Measurements from ENCODE around the gene HRCT1.
"Not testable (repeated sequence)": the region's sequence is repeated elsewhere in the genome, so short reads cannot be mapped to it uniquely, and the experiment has no call there.

Gene HRCT1

GRCh38 chr9:35892051-35892450 is 14.0 kb upstream of the HRCT1 start:
- in situ Hi-C loops (cut with MboI; ENCODE audit: low sequenced_read_pairs), result loop anchor here (25.0 kb wide), 1 partner anchor 105 kb away; the partner anchor contains the start of gene NPR2

DNA sequence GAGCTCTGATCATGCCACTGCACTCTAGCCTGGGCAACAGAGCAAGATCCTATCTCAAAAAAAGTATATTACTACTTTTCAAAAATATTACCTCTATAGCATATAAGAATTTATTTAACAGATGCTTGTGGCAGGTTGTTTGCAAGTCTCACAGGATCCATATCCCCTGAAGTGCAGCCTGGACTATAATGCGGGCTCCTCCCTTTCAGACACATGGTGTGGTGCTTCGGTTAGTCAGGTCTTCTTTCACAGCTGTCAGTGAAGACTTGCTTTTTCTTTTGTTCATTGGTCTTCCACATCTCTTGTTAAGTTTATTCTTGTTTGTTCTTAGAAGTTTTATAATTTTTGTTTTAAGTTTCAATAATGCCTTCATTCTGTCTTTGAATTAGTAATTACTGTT is 9.4 kb upstream of the HRCT1 start:
- in situ Hi-C loops (cut with MboI; ENCODE audit: low sequenced_read_pairs), result loop anchor here (25.0 kb wide), 1 partner anchor 109 kb away; the partner anchor contains the start of gene NPR2

DNA sequence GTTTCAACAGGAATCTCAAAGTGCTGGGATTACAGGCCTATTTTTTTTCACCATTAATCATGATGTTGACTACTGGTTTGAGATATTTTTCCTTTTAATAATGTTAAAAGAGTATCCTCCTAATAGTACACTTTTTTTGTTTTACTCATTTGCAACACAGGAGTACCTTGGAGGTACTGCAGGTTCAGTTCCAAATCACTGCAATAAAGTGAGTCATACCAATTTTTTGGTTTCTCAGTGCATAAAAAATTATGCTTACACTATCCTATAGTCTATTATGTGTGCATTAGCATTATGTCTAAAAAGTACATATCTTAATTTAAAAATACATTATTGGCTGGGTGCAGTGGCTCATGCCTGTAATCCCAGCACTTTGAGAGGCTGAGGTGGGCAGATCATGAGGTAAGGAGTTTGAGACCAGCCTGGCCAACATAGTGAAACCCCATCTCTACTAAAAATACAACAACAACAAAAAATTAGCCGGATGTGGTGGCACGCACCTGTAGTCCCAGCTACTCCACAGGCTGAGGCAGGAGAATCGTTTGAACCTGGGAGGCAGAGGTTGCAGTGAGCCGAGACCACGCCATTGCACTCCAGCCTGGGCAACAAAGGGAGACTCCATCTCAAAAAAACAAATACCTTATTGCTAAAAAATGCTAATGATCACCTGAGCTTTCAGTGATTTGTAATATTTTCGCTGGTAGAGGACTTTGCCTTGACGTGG is 8.5 kb upstream of the HRCT1 start:
- in situ Hi-C loops (cut with MboI; ENCODE audit: low sequenced_read_pairs), result loop anchor here (25.0 kb wide), 1 partner anchor 110 kb away; the partner anchor contains the start of gene NPR2

DNA sequence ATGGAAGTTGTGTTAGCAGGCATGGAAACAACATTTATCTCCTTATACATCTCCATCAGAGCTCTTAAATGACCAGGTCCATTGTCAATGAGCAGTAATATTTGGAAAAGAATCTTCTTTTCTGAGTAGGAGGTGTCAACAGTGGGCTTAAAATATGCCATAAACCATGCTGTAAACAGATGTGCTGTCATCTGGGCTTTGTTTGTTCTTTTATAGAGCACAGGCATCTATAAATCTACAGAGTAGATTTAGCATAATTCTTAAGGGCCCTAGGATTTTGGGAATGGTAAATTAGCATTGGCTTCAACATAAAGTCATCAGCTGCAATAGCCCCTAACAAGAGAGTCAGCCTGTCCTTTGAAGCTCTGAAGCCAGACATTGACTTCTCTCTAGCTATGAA is 7.7 kb upstream of the HRCT1 start:
- in situ Hi-C loops (cut with MboI; ENCODE audit: low sequenced_read_pairs), result loop anchor here (25.0 kb wide), 1 partner anchor 111 kb away; the partner anchor contains the start of gene NPR2

DNA sequence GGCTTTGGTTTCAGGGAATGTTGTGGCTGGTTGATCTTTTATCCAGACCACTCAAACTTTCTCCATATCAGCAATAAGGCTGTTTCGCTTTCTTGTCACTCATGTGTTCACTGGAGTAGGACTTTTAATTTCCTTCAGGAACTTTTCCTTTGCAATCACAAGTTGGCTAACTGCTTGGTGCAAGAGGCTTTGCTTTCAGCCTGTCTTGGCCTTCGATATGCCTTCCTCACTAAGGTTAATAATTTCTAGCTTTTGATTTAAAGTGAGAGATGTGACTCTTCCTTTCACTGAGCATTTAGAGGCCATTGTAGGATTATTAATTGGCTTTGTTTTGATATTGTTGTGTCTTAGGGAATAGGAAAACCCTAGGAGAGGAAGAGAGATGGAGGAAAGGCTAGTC is 7.0 kb upstream of the HRCT1 start:
- in situ Hi-C loops (cut with MboI; ENCODE audit: low sequenced_read_pairs), result loop anchor here (25.0 kb wide), 1 partner anchor 112 kb away; the partner anchor contains the start of gene NPR2

GRCh38 chr9:35903049-35903448 is 3.0 kb upstream of the HRCT1 start:
- in situ Hi-C loops (cut with MboI; ENCODE audit: low sequenced_read_pairs), result no loop called here

- in situ Hi-C loops (cut with MboI; ENCODE audit: low sequenced_read_pairs), result no loop called here
These were observed 1.7 kb upstream of the HRCT1 start for GRCh38 chr9:35904338-35904737.

GRCh38 chr9:35905051-35905781 is 786 bp upstream of the HRCT1 start:
- in situ Hi-C loops (cut with MboI; ENCODE audit: low sequenced_read_pairs), result no loop called here

DNA sequence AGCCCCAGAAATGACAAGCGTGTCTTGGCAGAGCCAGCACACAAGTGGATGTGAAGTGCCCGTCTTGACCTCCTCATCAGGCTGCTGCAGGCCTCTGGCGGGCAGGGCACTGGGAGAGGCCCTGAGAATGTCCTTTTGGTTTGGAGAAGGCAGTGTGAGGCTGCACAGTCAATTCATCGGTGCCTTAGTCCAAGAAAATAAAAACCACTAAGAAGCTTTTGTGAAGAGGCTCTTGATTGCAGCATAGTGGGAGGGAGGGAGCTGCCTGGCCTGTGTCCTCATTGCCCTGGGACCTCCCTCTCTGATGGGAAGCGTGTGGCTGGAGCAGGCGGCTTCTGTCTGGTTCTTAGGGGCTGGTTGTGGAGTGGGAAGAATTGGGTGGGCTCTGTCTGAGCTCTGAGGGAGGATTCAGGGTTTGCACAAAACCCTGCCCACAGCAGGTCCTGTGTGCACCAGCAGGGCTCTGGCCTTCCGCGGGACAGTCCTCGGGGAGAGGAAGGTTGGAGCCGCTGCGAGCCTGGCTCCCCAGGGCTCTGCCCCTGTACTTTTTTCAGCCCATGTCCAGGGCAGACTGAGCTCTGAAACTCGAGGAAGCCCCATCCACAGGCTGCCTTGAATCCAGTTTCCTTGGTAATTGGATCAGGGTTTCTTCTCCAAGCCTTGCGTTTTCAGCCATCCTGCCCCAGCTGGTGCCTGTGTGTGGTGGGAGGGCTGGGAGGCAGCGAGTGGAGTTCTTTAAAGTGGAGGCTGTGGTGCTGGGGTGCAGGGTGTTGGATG is 1.1 kb downstream of the HRCT1 start:
- in situ Hi-C loops (cut with MboI; ENCODE audit: low sequenced_read_pairs), result no loop called here

- in situ Hi-C loops (cut with MboI; ENCODE audit: low sequenced_read_pairs), result no loop called here
These were observed 1.9 kb downstream of the HRCT1 start for GRCh38 chr9:35907711-35908503.

GRCh38 chr9:35908504-35909125 is 2.6 kb downstream of the HRCT1 start:
- in situ Hi-C loops (cut with MboI; ENCODE audit: low sequenced_read_pairs), result no loop called here

GRCh38 chr9:35909274-35909673 is 3.3 kb downstream of the HRCT1 start, which contains the start of gene SPAAR:
Gene SPAAR (plus strand): TSS chr9:35909490. CDS start chr9:35910464, 974 bp downstream.
- in situ Hi-C loops (cut with MboI; ENCODE audit: low sequenced_read_pairs), result no loop called here

DNA sequence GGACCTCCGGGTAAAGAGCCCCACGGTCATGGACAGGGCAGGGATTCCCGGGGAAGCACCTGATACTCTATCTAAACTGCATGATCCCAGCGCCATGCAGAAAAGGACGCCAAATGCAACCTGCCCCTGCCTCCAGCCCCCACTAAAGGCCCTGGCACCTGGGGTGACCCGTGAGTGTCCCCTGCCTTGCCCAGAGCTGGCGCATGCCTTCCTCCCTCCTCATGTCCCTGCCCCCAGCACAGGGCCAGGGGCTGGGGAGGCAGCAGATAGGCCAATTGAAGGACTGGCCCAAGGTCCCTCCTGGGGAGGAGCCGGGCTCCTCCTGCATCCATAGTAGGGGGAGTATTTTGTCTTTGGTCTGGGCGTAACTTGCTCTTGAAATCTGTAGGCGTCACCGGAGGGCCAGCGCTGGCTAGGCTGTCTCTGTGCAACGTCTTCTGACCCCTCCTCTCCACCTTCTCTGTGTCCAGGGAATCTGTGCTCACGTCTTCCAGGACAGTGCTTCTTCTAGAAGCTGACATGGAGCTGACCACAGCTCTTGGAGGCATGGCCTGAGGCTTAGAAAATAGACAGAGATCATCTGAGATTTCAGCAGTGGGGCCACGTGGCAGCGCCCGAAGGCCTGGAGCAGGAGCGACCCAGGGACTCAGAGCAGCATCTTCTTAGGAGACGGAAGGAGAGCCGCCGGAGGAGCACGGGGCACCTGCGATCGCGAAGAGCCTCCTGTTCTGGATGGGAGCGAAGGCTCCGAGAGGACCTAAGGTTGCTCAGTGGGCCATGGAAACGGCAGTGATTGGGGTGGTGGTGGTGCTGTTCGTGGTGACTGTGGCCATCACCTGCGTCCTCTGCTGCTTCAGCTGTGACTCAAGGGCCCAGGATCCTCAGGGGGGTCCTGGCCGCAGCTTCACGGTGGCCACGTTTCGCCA is 3.9 kb downstream of the HRCT1 start:
- in situ Hi-C loops (cut with MboI; ENCODE audit: low sequenced_read_pairs), result no loop called here

DNA sequence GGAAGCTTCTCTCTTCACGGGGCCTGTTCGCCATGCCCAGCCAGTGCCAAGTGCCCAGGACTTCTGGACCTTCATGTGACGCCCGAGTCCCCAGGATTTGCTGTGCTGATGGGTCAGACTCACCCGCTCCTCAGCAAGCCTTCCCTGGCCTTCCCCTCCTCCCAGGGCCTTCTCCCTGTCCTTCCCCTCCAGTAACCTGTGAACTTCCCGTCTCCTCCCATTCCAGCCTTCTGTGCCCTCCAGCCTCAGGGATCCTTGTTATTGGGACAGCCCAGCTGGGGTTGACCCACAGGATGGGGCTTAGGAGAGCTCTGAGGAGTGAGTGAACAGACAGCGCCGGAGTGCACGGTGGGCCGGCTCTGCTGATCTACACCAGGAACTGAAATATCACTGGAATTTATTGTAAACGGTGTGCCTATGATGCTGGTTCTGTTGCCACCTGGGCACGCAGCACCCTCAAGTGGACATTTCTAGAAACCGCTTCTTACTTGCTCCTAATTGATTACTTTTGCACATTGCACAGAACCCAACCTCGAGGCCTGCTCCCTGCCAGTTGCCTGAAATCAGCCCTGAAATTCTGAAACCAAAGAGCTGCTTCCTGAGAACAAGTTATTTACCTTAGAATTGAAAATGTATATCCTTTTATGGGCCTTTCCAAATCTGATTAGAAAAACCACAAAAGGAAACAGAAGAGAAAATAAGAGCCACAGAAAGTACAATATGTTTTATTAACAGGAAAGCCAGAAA is 4.8 kb downstream of the HRCT1 start:
- in situ Hi-C loops (cut with MboI; ENCODE audit: low sequenced_read_pairs), result no loop called here

DNA sequence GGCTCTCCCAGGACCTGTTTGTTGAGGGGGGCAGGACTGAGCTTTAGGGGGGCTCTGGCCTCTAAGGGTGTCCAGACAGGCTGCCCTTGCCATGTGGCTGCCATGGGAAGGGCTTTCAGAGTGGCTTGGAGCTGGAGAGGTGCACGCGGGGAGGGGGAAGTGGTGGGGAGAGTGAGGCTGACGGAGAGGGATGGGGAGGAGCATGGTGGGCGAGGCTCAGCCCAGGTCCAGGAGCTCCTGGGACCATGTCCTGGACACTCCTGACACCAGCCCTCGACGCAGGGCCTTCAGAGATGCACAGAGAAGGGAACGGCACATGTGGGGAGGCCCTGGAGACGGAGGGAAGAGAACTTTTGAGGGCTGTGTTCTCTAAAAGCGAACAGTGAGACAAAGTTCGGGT is 5.7 kb downstream of the HRCT1 start:
- in situ Hi-C loops (cut with MboI; ENCODE audit: low sequenced_read_pairs), result no loop called here

DNA sequence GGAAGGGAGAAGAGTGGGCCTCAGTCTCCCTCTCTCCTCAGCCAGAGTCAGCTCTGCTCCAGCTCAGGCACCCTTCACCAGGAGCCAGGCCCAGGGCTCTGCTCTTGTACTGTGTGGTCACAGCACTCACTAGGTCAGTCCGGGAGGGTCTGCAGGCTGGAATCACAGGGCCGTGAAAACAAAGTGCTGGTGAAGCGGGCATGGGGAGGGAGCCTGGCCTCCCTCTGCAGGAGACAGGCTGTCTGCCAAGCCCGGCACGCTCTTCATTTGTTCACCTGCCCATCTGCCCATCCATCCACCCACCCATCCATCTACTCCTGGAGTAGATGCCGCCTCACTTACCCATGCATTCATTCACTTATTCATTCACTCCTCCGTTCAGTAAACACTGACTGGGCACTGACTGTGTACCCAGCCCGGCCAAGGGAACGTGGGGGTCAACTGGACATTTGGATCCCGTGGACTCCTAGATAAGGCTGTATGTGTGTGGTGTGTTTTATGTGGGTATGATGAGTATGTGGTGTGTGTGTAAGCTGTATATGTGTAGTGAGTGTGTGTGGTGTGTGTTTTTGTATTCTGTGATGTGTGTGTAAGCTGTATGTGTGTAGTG is 6.9 kb downstream of the HRCT1 start:
- in situ Hi-C loops (cut with MboI; ENCODE audit: low sequenced_read_pairs), result no loop called here

DNA sequence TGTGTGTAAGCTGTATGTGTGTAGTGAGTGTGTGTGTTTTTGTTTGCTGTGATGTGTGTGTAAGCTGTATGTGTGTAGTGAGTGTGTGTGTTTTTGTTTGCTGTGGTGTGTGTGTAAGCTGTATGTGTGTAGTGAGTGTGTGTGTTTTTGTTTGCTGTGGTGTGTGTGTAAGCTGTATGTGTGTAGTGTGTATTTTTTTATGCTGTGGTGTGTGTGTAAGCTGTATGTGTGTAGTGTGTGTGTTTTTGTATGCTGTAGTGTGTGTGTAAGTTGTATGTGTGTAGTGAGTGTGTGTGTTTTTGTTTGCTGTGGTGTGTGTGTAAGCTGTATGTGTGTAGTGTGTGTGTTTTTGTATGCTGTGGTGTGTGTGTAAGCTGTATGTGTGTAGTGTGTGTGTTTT is 7.4 kb downstream of the HRCT1 start:
- in situ Hi-C loops (cut with MboI; ENCODE audit: low sequenced_read_pairs), result not testable (repeated sequence)

DNA sequence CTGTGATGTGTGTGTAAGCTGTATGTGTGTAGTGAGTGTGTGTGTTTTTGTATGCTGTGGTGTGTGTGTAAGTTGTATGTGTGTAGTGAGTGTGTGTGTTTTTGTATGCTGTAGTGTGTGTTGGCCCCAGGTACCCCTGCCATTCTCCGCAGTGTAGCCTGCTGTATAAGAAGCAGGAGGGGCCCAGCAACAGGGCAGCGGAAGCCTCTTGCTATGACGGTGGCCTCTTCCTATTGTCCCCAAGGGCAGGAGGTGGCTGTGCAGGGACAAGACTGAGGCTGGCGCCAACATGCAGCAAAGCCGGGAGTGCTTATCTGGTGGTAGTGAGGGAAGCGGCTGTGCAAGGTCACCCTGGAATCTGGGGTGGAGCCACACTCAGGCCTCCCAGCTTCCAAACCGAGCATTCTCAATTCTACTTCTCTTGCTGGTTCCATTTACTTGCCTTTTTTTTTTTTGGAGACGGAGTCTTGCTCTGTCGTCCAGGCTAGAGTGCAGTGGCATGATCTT is 8.4 kb downstream of the HRCT1 start:
- in situ Hi-C loops (cut with MboI; ENCODE audit: low sequenced_read_pairs), result no loop called here

All from HL-60/S4 treated with phorbol 12-myristate 13-acetate at 8.2 ng/mL for 4 days and 3 days (cell line).